NCI-H460 (cell line): ENCODE data around the gene ROR2. TPM values are rescaled to one million over a fixed set of nuclear protein-coding genes. Genes with fewer than 3 reads are reported as not detected.

Experiments
- DNase-seq: peaks from one replicate; pipeline ENCODE4 v3.0.0-alpha.2; 2016; ENCODE audit warnings: low read depth; ENCODE audit errors: extremely low read depth
- total RNA-seq: library from RNA; depleted of rRNA; stranded (reverse); fragments of >200 nt; shearing (Covaris generic); gene quantifications from 2 replicates; pipeline ENCODE4 v1.2.3, GENCODE V29; 2014

The ROR2 gene
- total RNA-seq, 1 experiment from 2014 or later = 0.10 TPM

GRCh38 chr9:91847581-91848091 lies 102.4 kb downstream of the ROR2 start:
- DNase-seq = no peak

- no peak for DNase-seq
Measured at GRCh38 chr9:91845879-91846278, 104.1 kb downstream of the ROR2 start.

GRCh38 chr9:91844701-91845291 lies 105.2 kb downstream of the ROR2 start:
- no peak for DNase-seq

DNA sequence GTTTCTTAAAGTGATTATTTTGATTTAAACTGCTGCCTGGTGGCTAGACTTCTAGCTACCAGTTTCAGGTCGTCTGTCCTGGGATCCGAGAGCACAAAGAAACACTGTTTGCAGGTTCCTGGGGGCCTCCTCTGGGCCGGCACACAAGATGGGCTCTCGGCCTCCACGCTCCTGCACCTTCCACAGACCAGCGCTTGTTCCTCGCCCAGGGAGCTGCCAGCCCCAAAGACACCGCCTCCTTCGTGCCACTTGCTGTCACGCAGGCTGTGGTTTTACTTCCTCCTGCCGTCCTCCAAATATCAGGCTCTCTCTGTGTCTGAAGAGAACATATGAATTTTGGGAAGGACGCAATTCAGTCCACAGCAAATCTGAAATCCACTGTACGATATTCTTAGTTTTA lies 105.8 kb downstream of the ROR2 start:
- no peak for DNase-seq

DNA sequence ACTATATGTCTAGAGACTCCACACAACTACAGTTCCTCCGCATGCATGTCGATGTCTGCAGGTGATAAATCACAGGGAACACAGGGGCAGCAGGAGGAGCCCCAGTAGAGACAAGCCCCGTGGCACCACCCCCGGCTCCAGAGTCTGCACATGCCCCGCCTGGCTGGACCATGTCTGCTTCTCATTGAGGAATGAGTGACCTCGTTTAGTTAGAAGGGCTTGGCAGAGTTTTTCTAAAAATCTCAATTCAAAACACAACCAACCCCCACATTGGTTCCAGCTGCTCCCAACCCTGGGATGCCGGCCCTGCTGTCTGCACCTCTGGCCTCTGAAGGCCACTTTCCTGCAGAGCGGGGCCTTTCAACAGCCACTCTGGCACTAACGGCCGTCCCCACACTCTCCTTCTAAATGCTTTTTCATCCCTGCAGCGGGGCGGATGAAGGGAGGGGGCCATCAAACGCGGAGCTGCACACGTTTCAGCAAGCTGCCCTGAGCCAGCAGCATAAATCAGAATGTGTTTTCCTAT lies 106.3 kb downstream of the ROR2 start:
- DNase-seq = no peak

GRCh38 chr9:91843093-91843492 lies 106.9 kb downstream of the ROR2 start:
- no peak for DNase-seq

DNA sequence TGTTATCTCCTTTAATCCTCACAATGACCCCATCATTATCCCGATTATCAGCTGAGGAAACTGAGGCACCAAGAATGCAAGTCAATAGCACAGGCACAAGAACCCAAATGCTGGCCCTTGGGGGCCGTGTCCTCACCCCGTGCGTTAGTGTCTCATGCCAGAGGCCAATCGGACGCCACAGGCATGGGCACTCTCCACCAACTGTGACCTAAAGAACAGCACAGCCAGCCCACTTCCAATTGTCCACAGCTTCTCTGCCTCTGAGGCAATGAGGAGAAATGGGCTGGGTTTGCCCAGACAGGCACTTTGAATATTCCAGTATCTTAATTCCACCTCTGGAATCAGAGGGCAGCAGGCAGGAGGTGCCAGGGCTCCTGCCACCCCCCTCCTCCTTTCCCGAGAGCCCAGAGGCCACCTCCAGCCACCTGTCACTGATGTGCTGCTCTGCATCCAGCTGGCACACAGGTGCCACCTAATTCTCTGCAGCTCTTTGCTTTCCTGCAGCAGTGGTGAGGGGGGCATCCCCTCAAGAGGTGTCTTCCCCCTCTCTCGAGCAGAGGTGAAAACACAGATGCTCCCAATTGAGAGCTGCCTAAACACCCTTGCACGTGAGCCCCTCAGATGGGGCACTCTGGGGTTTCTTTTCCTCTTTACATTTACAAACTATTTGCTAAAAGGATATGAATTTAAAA lies 107.5 kb downstream of the ROR2 start:
- no peak for DNase-seq

- DNase-seq = no peak
Measured at GRCh38 chr9:91841591-91841990, 108.4 kb downstream of the ROR2 start.

GRCh38 chr9:91840882-91841281 lies 109.1 kb downstream of the ROR2 start:
- DNase-seq = no peak

- DNase-seq = no peak
Measured at GRCh38 chr9:91840469-91840868, 109.6 kb downstream of the ROR2 start.

DNA sequence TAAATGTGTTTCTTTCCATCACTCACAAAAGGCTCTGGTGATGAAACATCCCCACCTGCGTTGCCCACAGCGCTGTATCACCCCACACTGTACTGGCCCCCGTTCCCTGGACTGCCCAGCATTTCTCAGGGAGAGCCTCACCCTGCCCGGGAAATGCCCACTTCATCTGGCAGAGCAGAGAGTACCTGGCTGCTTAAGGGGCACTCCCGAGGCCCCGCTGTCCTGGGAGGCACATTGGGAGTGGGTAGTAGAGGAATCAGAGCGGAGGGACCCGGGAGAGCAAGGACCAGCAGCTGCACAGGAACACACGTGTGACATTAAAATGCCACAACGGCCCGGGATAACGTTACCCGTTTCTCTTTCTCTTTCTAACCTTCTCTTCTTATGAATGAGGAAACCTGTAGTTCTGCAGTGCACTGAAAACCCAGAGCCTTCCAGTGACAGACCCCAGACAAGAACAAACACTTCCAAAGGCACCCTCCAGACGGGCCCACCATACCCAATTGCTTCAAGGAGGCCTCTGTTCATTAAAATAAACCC lies 110.0 kb downstream of the ROR2 start:
- no peak for DNase-seq

DNA sequence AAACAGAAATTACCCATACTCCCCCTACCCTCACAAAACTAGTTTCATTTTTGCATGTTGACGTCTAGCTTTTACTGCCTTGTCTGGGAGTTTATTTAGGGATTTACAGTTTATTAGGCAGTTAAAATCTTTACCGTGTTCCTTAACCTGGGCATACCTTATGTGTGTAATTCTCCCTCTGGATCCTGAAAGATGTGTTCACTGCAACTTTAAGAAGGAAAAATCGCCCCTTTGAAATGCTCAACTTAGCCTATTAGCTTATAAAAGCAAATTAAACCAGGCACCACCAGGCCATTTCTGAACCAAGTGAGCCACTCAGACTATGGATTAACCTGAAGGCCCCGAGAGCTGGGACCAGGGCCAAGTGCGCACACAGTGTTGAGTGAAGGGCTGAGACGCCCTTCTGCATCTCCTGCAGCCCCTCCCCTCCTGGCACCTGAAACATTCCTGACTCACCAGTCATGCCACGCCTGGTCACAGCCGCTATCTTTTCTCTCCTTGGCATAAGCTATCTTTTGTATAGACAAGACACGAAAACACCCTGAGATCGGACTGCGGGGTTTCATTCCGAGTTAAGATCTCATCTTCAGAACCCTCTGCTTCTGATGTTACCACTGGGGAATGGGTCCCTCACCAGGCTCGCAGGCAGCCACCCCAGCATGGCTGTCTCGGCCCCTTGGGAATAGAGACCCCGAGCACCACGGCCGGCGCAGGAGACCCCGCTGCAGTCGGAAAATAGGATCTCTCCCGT lies 111.9 kb downstream of the ROR2 start:
- DNase-seq = peak; percentile 6

DNA sequence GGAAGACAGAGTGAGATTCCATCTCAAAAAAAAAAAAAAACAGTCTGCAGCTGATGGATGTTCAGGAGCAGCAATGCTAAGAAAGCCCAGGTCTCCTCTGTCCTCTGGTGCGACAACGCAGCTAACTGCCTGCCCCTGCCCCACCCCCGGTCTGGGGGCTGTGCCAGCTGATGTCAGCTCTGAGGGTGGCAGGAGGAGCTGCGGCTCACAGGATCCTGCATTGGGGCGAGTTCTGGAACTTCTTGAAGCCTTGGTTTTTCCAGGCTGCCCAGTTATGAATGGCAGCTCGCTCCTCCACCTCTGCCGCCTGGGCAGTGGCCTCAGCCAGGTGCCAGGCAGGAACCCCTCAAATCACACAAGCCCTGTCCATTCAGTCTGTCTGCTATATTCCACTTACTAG lies 113.5 kb downstream of the ROR2 start:
- DNase-seq = no peak

DNA sequence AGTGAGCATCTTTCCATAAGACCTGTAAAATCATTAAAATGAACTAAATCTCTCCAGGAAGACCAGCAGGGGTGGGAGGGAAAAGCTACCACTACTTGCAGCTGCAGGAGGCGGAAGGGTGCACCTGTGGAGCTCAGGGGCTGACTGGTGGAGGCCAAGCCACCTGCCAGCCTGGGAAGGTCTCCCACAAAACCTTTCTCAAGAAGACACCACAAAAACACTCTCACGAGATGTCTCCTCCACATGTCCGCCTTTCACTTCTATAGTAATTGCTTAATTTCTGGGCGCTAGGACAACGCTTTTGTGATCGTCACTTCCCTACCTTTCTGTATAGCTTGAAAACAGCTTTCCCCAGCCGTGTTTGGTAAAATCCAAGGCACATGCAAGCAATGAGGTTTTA lies 114.4 kb downstream of the ROR2 start:
- DNase-seq = no peak

DNA sequence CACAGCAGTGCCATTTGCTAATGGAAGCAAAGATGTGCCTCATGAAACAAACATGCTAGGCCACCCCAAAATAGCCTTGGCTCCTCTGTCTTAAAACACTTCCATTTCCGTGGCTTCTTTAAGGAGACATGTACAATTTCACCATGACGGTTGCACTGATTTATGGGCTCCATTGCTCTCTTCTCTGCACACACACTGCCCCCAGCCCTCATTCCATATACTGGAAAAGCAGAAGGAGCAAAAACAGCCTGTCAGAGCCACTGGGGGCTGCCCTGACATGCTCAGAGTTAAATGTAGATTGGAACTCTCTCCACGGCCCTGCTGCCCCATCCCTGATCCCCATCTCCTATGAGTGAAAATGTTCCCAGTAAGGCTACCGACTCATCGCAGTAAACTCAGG lies 114.8 kb downstream of the ROR2 start:
- DNase-seq = no peak

DNA sequence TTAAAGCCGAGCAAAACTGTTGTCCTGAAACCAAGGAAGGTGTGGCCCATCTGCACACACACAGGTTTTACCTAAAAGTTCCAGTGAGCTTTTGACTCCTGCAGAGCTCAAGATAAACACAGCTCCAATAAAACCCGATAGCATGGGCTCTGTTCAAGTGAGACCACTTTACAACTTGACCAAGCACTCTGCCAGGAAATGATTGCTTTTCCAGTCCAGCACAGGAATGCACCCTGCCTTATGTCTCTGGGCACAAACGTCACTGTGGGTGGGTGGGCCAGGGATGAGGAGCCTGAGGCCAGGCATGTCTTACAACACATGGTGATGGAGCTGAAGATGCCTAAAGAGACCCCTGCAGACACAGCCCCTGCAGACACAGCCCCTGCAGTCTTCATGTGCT lies 115.3 kb downstream of the ROR2 start:
- DNase-seq = no peak

DNA sequence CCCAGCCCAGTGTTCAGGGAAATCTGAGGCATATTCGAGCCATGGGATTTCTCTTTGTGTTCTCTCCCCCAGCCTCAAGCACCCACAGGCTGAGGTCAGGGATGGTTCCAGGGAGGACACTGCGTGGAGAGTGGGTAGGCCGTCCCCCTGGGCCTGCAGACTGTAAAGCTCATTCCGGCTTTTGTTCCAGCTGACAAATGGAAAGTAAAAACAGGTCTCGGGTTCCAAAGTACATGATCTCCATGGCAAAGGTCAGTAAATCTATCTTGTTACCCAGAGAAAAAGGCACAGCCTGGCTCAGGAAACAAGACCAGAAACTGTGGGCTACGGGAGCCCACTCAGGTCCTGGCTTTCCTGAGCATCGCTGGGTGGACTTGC lies 116.2 kb downstream of the ROR2 start:
- DNase-seq = no peak

GRCh38 chr9:91833096-91833877 lies 116.7 kb downstream of the ROR2 start:
- DNase-seq = no peak

DNA sequence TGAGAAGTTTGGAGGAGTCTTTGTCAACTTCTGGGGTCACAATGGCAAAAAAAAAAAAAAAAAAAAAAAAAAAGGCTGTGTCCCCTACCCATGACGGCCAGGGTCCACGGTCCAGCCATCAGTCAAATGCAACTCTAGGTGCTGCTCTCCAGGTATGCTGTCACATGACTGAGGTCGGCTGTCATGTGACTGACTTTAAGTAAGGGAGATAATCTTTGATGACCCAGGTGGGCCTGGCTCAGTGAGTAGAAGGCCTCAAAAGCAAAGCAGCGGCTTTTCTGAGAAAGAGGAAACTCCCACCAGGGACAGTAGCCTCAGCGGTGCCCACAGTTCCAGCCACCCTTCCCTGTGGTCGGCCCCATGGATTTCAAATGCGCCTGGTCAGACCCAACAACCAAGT lies 117.7 kb downstream of the ROR2 start:
- no peak for DNase-seq

GRCh38 chr9:91825866-91826265 lies 124.2 kb downstream of the ROR2 start:
- no peak for DNase-seq

GRCh38 chr9:91825422-91825821 lies 124.6 kb downstream of the ROR2 start:
- DNase-seq = no peak
